Measurements from ENCODE around the gene PPP1R26. TPM values are rescaled to one million over a fixed set of nuclear protein-coding genes. Genes with fewer than 3 reads are reported as not detected.

Gene PPP1R26
- total RNA-seq, 1 donor, result 21.3 TPM

DNA sequence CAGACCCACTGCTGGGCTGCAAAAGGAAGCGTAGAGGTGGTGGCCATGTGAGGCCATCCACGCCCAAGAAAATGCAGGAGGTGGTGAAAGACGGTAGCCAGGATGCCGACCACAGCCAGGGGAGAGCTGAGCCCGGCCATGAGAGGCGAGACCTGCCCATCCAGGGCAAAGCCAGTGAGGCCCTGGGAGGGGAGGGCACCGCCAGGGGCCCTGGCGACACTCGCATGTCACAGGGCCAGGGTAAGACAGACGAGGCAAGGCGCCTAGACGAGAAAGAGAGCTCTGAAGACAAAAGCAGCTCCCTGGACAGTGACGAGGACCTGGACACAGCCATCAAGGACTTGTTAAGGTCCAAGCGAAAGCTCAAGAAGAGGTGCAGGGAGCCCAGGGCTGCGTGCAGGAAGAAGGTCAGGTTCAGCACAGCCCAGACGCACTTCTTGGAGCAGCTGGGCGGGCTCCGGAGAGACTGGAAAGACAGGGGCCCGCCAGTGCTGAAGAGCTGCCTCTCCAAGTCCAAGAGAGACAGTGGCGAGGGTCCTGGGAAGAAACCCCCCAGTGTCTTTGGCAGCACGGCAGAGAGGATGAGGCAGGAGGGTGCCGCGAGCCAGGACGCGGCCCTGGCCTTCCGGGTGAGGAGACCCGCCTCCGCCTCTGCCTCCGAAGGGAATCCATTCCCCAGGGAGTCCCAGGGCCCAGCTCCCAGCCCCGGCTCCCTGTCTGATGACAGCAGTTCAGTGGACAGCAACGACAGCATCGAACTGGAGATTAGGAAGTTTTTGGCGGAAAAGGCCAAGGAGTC lies 6.9 kb downstream of the PPP1R26 start:
- DNase-seq (ENCODE audit: low read depth in 2 of 3, low spot score in 2 of 3), result no peak

DNA sequence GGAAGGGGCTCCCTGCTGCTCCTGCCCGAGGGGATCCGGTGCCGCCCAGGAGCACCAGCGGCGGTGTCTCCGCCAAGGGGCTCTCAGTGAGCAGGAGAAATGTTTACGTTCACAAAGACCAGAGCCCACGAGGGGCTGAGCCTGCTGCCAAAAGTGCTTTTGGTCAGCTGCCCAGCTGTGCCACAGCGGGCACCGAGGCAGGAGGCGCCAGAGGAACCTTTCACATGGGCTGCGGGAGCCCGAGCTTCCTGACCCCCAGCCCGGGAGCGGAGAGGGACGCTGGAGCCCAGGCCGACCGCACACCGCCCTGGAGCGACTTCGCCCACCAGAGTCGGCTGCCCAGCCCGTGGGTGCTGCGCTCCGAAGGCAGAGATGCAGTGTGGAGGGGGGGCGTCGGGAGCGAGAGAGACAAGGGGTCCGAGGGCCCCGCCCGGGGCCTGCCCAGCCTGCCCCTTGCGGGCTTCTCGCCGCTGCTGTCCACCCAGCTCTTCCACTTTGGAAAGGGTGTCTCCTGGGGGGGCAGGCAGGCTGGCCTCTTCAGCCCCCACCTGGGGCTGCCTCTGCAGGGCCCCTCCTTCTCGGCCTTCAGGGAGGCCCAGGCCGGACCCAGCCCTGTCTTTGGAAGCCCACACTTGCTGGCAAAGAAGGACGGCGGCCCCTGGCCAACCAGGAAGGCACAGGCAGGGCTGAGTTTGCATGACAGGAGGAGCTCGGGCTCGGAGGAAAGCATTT lies 7.9 kb downstream of the PPP1R26 start:
- DNase-seq (ENCODE audit: low read depth in 2 of 3, low spot score in 2 of 3), result no peak

DNA sequence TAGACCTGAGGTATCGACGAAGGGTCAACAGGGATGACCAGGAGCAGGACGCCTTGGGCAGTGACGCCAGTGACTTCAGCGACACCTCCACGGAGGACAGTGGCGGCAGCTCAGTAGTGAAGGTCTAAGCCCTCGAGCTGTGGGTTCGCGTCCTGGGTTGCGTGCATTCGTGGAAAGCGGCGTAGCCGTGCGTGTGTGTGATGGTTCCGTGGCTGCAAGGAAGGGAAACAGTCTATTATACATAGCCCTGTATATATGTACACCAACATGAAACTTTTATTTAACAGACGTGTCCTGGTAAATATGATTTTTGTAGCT lies 8.4 kb downstream of the PPP1R26 start:
- DNase-seq (ENCODE audit: low read depth in 2 of 3, low spot score in 2 of 3), result no peak

DNA sequence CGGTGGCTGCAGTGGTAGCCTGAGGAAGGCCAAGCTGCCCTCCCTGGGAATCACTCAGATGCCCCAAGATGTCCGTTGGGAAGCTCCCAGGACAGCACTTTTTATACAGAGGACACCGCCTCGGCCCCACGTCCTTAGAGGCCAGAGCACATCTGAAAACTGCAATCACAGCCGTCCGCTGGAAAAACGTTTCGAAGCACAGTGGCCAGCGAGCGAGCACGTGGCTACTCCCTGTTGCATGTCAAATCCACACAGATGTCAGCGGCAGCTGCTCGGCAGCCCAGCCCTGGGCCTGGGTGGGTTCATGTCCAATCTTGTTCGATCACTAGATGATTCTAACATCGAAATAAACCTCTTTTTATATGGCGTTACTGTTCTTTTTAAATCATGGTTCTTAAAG lies 8.9 kb downstream of the PPP1R26 start:
- no peak for DNase-seq (ENCODE audit: low read depth in 2 of 3, low spot score in 2 of 3)

DNA sequence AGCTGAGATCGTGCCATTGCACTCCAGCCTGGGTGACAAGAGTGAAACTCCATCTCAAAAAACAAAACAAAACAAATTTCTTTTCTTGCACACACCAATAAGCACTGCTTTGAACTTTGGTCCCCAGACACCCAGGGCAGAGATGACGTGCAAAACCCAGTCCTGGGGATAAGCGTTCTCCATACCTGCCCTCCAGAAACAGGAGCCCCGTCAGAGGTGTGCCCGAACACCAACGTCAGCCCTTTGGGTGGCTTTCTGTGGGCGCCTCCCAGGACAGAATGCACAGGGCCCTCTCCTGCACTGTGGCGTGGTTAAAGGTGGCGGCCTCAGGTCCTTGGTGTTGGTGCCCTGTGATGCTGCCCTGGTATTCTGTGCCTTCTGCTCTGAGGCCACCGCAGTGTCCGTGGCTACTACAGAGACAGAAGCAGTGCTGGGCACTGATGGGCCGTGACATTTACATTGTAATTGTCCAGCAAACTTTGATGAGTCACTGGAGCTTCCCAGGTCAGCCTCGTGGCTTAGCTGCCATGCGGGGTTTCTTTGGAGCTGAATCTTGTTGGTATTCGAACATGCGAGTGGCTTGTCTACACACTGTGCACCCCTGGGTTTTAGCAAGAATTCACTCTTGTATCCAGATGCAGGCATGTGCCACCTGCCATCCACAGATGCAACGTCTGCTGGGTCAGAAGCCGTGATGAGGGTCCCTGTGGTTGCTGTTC lies 9.8 kb downstream of the PPP1R26 start:
- no peak for DNase-seq (ENCODE audit: low read depth in 2 of 3, low spot score in 2 of 3)

DNA sequence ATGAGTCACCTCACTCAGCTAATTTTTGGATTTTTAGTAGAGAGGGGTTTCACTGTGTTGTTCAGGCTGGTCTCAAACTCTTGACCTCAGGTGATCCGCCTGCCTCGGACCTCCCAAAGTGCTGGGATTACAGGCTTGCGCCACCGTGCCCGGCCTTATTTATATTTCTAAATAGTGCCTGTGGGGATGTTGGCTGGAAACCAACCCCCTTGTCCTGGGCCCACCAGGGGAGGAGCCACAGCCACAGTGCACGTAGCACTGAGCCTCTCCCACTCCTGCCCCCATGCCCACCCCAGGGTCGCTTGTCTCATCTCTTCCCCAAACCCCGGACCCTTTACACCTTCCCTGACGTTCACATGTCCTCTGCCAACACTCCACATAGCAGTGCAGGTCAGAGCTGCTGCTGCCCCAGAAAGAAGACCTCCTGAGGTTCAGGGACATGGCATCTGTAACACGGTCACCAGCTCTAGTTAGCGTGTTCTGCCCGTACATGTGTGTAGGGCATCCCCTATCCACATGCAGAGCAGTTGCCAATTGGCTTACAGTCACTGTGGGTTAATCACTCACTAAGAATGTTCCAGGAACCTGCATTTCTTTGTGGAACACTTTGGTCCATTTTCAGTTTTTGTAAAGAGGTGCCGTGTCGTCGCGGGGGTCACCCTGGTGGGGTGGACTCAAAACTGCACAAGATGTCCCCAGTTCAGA lies 10.7 kb downstream of the PPP1R26 start:
- no peak for DNase-seq (ENCODE audit: low read depth in 2 of 3, low spot score in 2 of 3)

DNA sequence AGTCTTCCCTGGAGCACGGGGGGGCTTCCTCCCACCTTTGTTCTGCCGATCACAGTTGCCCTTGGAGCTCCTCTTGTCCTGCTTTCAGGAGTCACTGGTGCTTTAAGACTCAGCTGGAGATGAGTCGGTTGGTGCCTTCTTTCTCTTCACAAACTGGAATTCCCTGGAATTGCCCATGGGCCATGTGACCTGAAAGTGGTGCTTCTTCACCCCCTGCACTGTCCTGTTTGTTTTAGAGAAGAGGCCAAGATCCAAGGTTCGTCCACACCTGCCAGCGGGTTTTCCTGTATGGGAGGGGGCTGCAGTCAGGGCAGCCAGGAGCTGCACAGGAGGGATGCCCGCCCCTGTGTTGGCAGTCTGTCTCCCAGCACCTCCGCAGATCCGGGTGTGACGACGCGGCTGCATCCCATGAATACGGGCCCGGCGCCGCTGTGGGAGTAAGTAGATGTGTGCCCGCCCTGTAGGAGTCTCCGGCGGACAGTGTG lies 11.4 kb downstream of the PPP1R26 start:
- DNase-seq (ENCODE audit: low read depth in 2 of 3, low spot score in 2 of 3), result no peak

DNA sequence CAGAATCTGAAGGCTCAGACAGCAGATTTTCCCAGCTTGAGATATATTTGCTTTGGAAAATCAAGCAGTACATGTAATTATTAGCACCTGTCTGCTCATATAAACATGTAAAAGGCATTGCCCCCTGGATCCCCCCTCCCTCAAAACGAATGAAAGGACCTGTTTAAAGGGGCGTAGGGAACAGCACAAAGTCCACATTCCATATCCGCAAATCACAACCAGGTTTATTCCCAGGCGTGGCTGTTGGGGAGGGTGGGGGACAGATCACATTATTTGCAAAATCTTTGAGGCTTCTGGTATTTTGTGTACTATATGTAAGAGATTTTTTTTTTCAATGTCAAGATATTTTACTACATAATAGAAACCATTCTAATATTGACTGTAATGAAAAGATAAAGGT lies 12.2 kb downstream of the PPP1R26 start:
- DNase-seq (ENCODE audit: low read depth in 2 of 3, low spot score in 2 of 3), result no peak

DNA sequence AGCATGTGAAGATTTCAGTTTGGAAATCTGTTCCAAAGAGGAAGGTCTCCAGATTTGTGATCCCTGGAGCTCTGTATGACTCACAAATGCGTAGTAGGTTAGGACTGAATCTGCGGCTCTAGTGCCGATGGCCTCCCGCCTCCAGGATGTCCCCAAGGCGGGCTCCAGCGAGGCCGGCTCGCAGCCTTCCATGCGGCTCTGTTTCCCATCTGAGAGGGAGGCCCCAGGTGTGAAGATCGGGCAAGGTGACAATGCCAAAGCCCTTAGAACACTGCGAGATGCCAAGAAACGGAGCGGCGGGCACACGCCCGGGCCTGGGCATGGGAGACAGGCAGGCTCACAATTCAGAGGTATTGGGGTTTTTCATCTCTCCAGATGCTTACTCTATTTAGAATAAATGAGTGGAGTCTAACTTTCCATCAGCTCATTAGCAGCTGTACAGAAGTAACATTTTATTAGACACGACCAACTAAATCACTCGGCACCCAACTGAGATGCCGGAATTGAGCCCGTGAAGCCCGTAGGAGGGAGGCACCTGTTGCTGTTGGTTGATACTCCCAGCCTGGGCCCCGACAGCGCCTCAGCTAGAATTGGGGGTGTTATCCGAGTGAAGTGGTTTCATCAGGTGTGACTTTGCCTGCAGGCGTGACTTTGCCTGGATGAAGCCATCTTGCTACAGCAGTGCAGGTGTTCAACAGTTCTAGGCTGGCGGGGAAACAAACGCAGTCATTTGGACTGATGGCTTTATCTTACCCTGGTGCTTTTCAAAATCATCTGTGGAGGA lies 13.5 kb downstream of the PPP1R26 start:
- no peak for DNase-seq (ENCODE audit: low read depth in 2 of 3, low spot score in 2 of 3)

DNA sequence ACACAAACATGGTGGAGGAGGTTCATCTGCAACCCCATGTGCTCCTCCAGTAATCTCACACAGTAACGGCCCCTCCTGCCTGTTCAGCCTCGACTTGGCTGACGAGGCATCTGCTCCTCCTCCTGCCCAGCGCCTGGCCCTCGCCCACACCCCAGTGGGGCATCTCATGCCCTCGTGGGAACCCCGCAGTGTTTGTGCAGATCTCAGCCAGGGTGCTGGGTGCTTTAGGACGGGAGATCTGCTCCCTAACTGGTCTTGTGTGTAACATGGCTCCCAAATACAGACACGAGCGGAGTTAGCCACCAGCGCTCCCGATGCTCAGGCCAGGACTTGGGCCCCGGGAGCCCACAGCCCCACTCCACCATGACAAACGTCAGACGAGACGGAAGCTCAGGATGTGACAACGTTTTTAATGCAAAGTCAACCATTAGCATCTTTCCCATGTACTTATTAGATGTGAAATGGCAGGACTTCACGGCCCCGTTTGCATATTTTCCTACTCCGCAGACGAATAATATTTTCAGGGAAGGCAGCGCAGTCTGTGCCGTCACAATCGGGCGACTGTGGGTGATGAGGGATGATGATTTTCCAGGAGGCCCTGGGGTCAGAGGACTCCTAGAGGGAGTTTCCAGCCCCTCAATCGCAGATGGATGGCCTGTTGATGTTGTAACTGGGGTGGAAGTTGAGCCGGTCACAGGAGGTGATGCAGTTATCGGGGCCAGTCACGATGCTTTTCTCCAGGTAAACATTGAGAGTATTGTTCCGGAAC lies 15.4 kb downstream of the PPP1R26 start:
- DNase-seq (ENCODE audit: low read depth in 2 of 3, low spot score in 2 of 3), result no peak

DNA sequence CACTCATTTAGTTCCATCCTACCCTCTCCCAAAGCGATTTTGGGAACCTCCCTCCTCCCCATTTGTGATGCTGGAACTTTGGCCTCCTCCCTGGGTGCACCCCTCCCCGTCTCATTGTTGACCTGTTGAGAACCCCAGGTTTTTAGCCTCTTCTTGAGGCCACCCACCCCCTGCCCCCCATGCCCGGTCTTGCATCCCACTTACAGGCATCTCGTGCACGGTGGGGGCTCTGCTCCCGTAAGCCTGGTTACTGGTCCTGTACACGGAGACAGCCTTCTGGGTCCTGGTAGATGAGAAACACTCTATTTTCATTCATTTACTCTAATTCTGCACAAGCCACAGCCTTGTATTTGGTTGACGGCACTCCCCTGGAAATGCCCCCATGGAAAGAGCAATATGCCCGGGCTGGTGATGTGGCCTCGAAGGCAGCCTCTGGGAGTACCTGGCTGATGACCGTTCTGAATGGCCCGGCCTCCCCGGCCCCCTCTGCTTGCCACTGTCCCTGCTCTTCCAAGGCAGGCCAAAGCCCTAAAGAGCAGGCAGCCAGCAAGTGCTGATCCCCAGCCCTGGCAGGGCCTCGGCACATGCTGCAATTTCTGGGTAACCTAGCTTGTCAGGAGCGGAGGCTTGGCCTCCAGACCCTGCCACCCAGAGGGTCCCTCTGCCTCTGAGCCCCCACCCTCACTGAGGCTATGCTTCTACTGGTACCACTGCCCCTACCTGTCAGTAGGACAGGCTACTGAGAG lies 19.0 kb downstream of the PPP1R26 start:
- DNase-seq (ENCODE audit: low read depth in 2 of 3, low spot score in 2 of 3), result no peak

DNA sequence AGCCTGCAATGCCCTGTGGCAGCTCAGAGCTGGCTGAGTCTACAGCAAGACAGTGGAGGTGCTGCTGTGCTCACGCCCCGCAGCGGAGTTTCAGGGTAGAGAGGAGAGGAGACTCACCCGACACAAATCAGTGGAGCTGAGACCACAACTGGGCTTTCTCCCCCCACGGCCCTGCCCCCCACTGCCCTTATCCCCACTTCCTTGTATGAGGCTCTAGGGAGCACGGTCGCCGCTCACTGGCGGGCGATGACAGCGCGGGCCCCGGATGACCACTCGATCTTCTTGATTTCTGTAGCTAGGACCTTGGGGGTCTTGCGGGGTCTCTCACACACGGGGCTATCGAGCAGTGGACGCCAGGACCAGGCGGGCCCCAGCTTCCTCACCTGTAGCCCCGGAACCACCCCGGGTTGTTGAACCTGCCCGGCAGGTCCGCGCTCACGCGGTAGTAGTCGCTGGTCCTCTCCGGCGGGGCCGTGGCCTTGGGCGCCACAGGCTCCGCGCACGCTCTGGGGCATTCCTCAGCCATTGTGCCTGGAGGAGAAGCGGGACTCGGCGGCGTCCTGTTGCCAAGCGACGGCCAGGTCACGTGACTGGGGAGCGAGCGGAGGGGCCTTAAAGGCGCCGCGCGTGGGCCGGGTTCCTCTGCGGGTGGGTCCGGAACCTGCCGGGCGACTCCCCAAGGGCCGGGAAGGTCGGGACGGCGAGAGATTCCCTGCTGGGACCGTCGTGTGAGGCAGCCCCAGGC lies 19.9 kb downstream of the PPP1R26 start:
- DNase-seq (ENCODE audit: low read depth in 2 of 3, low spot score in 2 of 3), result peak; percentile 73 to 86 (median 80)

DNA sequence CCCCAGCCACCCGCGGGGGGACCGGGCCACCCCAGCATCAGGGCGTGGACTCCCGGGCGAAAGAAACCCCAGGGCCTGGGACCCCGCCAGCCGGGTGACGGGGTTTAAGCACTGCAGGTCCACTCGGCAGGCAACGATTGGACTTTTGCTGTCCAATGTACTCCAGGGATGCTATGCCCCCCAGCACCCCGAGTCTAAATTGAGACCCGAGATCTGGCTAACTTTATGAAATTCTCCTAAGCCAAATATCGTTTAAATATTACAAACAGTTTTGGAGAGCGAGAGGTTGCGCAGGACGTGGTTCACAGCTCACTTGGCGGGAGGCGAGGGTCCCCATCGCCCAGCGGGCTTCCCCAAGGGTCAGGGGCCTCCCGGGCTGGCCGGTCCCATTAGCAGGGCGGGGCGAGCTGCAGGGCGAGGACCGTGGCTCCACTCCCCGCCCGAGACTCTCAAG lies 20.5 kb downstream of the PPP1R26 start:
- peak in 1 of 3 donors; percentile 26 for DNase-seq (ENCODE audit: low read depth in 2 of 3, low spot score in 2 of 3)

DNA sequence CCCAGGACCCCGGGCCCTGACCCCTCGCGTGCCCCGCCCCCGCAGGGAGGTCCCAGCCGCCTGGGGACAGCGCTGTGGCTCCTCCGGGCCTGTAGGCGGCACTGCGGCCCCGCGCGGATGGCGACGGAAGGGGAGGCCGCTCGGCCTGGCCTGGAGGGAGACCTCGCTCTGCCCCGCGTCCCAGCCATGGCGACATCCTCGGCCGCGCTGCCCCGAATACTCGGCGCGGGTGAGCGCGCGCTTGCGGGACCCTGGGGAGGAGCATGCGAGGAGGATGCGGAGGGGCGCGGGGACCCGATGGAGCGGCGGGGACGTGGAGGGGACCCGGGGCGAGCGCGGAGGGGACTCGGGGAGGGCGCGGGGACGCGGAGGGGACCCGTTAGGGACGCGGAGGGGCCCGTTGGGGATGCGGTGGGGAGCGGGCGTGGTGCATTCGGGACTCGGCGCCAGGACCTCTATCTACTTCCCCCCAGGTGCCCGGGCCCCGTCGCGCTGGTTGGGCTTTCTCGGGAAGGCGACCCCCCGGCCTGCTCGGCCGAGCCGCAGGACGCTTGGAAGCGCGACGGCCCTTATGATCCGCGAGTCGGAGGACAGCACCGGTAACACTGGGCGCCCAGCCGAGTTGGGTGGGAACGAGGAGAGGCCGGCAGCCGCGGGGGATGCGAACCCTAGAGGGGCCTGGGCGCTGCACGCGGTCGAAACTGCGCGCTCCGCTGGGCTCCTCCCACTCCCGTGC lies 21.1 kb downstream of the PPP1R26 start, which contains the start of gene MRPS2:
Gene MRPS2, plus strand, starts transcription at position 158 of the 736 bp plus-strand sequence. Its CDS starts 29 bp downstream, at position 187.
- DNase-seq (ENCODE audit: low read depth in 2 of 3, low spot score in 2 of 3), result peak; percentile 71 to 88 (median 84)

DNA sequence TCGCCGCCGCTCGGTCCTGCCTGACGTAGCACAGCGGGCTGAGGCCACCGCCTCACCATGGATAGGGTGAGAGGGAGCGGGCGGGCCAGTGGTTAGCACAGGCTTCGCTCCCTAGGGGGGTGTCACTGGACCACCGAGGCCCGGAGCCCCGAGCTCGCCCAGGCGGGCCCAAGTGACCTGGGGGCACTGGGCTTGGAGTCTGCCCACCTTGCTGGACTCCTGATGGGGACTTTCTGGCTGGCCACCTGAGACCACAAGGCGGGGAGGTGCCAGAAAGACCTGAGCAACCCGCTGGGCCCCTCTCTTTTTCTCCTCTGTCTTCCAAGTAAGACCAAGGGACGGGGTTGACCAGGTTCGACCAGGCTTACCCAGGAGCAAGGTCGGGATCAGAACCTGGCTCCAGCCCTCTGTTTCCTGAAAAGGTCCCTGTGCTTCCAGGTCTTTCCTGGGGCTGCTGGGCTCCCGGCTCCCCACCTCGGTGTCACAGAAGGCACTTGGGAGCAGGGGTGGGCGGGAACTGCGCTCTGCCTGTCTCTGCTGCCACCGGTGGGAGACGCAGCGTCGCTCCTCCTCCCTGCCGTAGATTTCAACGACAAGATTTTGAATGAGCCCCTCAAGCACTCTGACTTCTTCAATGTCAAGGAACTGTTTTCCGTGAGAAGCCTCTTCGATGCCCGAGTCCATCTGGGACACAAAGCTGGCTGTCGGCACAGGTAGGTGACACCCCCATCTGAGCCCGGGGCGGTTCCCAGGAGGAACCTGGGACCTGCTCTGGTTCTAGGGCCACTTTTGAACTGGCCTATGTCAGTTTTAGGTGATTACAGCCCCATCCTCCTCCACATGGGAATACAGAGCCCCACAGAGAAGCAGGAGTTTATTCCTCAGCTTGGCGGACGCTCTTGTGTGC lies 21.9 kb downstream of the PPP1R26 start:
- no peak for DNase-seq (ENCODE audit: low read depth in 2 of 3, low spot score in 2 of 3)
